ENCODE measurements around the gene LOXL4.
"Not testable (repeated sequence)": the region's sequence is repeated elsewhere in the genome, so short reads cannot be mapped to it uniquely, and the experiment has no call there.

LOXL4 gene

DNA sequence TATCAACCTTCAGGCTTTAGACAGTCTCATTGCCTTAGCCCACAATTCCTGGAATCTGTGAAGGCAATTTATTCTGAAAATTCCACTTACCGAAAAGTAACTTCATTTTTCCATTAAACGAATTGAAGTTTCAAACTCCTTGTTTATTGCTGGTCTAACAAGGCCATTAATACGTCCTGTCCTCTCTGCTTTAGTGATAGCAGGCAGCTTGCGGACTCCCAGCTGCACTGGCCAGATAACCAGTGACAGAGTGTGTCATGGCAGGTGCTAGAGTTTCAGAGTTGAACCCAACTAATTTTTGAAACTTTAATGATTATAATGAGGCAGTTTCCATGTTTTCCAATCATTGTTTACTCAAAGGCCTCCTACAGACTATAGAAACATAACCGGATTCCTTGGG, 31.1 kb downstream of the LOXL4 start:
- H3K4me1 ChIP-seq (ENCODE audit: insufficient read depth, low read length): no peaks in the 10 kb centered on the region
- H2AFZ ChIP-seq (ENCODE audit: low read depth, low read length): no peak overlapping the region
- H3K79me2 ChIP-seq (ENCODE audit: insufficient read depth, low read length): no peaks in the 10 kb centered on the region
- no peak overlapping the region for H3K4me2 ChIP-seq (ENCODE audit: insufficient read depth, low read length)
- H3K27me3 ChIP-seq (ENCODE audit: insufficient read depth, low read length, poor library complexity): no peaks in the 10 kb centered on the region
- no peak overlapping the region for H3K4me3 ChIP-seq (ENCODE audit: low read depth in 1 of 2, low read length in 2 of 2)
- peaks cover 63% of the 10 kb centered on the region for H3K36me3 ChIP-seq (ENCODE audit: insufficient read depth, low read length)
- H3K9ac ChIP-seq (ENCODE audit: low read depth, low read length): no peak overlapping the region
- TF ChIP-seq EZH2 (IDR thresholded peaks at IDR 0.05; ENCODE audit: borderline replicate concordance, low read depth, low read length, severe bottlenecking): no peak
- TF ChIP-seq, protein P1, sequence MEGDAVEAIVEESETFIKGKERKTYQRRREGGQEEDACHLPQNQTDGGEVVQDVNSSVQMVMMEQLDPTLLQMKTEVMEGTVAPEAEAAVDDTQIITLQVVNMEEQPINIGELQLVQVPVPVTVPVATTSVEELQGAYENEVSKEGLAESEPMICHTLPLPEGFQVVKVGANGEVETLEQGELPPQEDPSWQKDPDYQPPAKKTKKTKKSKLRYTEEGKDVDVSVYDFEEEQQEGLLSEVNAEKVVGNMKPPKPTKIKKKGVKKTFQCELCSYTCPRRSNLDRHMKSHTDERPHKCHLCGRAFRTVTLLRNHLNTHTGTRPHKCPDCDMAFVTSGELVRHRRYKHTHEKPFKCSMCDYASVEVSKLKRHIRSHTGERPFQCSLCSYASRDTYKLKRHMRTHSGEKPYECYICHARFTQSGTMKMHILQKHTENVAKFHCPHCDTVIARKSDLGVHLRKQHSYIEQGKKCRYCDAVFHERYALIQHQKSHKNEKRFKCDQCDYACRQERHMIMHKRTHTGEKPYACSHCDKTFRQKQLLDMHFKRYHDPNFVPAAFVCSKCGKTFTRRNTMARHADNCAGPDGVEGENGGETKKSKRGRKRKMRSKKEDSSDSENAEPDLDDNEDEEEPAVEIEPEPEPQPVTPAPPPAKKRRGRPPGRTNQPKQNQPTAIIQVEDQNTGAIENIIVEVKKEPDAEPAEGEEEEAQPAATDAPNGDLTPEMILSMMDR (IDR thresholded peaks at IDR 0.05; ENCODE audit: borderline replicate concordance, extremely low read depth, low read length, poor library complexity, severe bottlenecking): no peak
- ATAC-seq (ENCODE audit: insufficient read depth, low read depth) (no peak), DNase-seq (no peak)
- H4K20me1 ChIP-seq (ENCODE audit: insufficient read depth, low read length): no peaks in the 10 kb centered on the region
- H3K27ac ChIP-seq (ENCODE audit: low read length): no peak overlapping the region
- no peaks in the 10 kb centered on the region for H3K9me3 ChIP-seq (ENCODE audit: insufficient read depth, low read length, severe bottlenecking)

DNA sequence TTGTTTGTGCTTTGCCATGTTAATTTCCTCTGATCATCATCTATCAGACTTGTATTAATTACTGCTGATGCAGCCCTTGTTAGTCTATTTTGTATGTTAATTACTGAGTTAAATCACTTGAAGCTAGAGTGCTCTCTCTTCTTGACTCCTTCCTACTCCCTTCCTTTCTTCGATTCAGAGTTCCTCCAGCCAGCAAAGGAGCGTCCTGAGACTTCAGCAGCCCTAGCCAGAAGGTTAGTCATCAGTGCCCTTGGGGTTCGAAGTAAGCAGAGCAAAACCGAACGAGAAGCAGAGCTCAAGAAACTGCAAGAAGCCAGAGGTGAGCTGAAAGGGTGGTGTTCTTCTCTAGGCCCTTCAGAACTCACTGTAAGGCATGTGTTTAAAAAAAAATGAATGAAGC, 32.1 kb downstream of the LOXL4 start:
- Histone ChIP-seq H3K4me2 (ENCODE audit: insufficient read depth, low read length) (no peak overlapping the region), H2AFZ (ENCODE audit: low read depth, low read length) (no peak overlapping the region), H3K4me3 (ENCODE audit: low read depth in 1 of 2, low read length in 2 of 2) (no peak overlapping the region), H3K36me3 (ENCODE audit: insufficient read depth, low read length) (peaks cover 68% of the 10 kb centered on the region), H4K20me1 (ENCODE audit: insufficient read depth, low read length) (0 out of 2 replicates have a peak, but pooled peaks cover 3% of the 10 kb centered on the region), H3K9me3 (ENCODE audit: insufficient read depth, low read length, severe bottlenecking) (no peaks in the 10 kb centered on the region), H3K27ac (ENCODE audit: low read length) (no peak overlapping the region), H3K4me1 (ENCODE audit: insufficient read depth, low read length) (no peaks in the 10 kb centered on the region), H3K9ac (ENCODE audit: low read depth, low read length) (no peak overlapping the region), H3K79me2 (ENCODE audit: insufficient read depth, low read length) (peaks cover 7% of the 10 kb centered on the region; the same call in 1 of the 2 replicates), H3K27me3 (ENCODE audit: insufficient read depth, low read length, poor library complexity) (no peaks in the 10 kb centered on the region)
- no peak for ATAC-seq (ENCODE audit: insufficient read depth, low read depth)
- TF ChIP-seq, protein P1 (IDR thresholded peaks at IDR 0.05; ENCODE audit: borderline replicate concordance, extremely low read depth, low read length, poor library complexity, severe bottlenecking): no peak
- no peak for TF ChIP-seq EZH2 (IDR thresholded peaks at IDR 0.05; ENCODE audit: borderline replicate concordance, low read depth, low read length, severe bottlenecking)
- no peak for DNase-seq

DNA sequence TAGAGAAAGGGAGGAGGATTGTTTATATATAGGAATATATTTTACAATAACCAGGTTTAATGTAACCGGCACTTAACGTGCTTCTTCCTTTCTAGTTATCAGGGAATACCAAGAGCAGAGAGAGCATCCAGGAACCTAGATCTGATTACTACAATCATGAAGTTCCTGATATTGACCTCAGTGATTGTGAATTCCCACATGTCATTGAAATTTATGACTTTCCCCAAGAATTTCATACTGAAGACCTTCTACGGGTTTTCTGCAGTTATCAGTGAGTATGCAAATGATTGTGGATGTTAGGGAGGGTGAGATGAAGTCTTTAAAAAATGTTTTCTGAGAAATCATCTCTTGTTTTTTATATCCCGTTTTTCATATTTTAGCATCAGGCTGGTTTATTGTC, 36.6 kb downstream of the LOXL4 start:
- H3K27ac ChIP-seq (ENCODE audit: low read length): no peak overlapping the region
- H3K9me3 ChIP-seq (ENCODE audit: insufficient read depth, low read length, severe bottlenecking): peaks cover under 1% of the 10 kb centered on the region
- ATAC-seq (ENCODE audit: insufficient read depth, low read depth): no peak
- peaks cover 14% of the 10 kb centered on the region for H3K79me2 ChIP-seq (ENCODE audit: insufficient read depth, low read length)
- DNase-seq: no peak
- H3K4me3 ChIP-seq (ENCODE audit: low read depth in 1 of 2, low read length in 2 of 2): no peak overlapping the region
- H4K20me1 ChIP-seq (ENCODE audit: insufficient read depth, low read length): 0 out of 2 replicates have a peak, but pooled peaks cover 3% of the 10 kb centered on the region
- no peak overlapping the region for H3K4me2 ChIP-seq (ENCODE audit: insufficient read depth, low read length)
- TF ChIP-seq, protein P1 (IDR thresholded peaks at IDR 0.05; ENCODE audit: borderline replicate concordance, extremely low read depth, low read length, poor library complexity, severe bottlenecking): no peak
- TF ChIP-seq EZH2 (IDR thresholded peaks at IDR 0.05; ENCODE audit: borderline replicate concordance, low read depth, low read length, severe bottlenecking): no peak
- no peak overlapping the region for H2AFZ ChIP-seq (ENCODE audit: low read depth, low read length)
- H3K27me3 ChIP-seq (ENCODE audit: insufficient read depth, low read length, poor library complexity): no peaks in the 10 kb centered on the region
- no peaks in the 10 kb centered on the region for H3K4me1 ChIP-seq (ENCODE audit: insufficient read depth, low read length)
- peaks cover 33% of the 10 kb centered on the region for H3K36me3 ChIP-seq (ENCODE audit: insufficient read depth, low read length)
- H3K9ac ChIP-seq (ENCODE audit: low read depth, low read length): no peak overlapping the region

DNA sequence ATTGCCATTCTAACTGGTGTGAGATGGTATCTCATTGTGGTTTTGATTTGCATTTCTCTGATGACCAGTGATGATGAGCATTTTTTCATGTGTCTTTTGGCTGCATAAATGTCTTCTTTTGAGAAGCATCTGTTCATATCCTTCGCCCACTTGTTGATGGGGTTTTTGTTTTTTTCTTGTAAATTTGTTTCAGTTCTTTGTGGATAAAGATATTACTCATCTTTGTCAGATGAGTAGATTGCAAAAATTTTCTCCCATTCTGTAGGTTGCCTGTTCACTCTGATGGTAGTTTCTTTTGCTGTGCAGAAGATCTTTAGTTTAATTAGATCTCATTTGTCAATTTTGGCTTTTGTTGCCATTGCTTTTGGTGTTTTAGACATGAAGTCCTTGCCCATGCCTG, 39.7 kb downstream of the LOXL4 start:
- H2AFZ ChIP-seq (ENCODE audit: low read depth, low read length); H3K4me1 ChIP-seq (ENCODE audit: insufficient read depth, low read length); H3K4me3 ChIP-seq (ENCODE audit: low read depth in 1 of 2, low read length in 2 of 2); H3K27ac ChIP-seq (ENCODE audit: low read length); ATAC-seq (ENCODE audit: insufficient read depth, low read depth); H3K9ac ChIP-seq (ENCODE audit: low read depth, low read length); H3K4me2 ChIP-seq (ENCODE audit: insufficient read depth, low read length); DNase-seq; H3K27me3 ChIP-seq (ENCODE audit: insufficient read depth, low read length, poor library complexity); H3K9me3 ChIP-seq (ENCODE audit: insufficient read depth, low read length, severe bottlenecking): not testable (repeated sequence)
- Histone ChIP-seq H3K36me3 (ENCODE audit: insufficient read depth, low read length) (peaks cover 11% of the 10 kb centered on the region; the same call in 1 of the 2 replicates), H3K79me2 (ENCODE audit: insufficient read depth, low read length) (peaks cover 29% of the 10 kb centered on the region), H4K20me1 (ENCODE audit: insufficient read depth, low read length) (peaks cover 11% of the 10 kb centered on the region; the same call in 1 of the 2 replicates)

DNA sequence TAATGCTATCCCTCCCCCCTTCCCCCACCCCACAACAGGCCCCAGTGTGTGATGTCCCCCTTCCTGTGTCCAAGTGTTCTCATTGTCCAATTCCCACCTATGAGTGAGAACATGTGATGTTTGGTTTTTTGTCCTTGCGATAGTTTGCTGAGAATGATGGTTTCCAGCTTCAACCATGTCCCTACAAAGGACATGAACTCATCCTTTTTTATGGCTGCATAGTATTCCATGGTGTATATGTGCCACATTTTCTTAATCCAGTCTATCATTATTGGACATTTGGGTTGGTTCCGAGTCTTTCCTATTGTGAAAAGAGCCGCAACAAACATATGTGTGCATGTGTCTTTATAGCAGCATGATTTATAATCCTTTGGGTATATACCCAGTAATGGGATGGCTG, 40.3 kb downstream of the LOXL4 start:
- H2AFZ ChIP-seq (ENCODE audit: low read depth, low read length); H3K4me2 ChIP-seq (ENCODE audit: insufficient read depth, low read length); H3K9ac ChIP-seq (ENCODE audit: low read depth, low read length); H3K4me1 ChIP-seq (ENCODE audit: insufficient read depth, low read length); ATAC-seq (ENCODE audit: insufficient read depth, low read depth); H3K4me3 ChIP-seq (ENCODE audit: low read depth in 1 of 2, low read length in 2 of 2); H3K27ac ChIP-seq (ENCODE audit: low read length); H3K27me3 ChIP-seq (ENCODE audit: insufficient read depth, low read length, poor library complexity); H3K9me3 ChIP-seq (ENCODE audit: insufficient read depth, low read length, severe bottlenecking); DNase-seq: not testable (repeated sequence)
- Histone ChIP-seq H3K79me2 (ENCODE audit: insufficient read depth, low read length) (peaks cover 29% of the 10 kb centered on the region), H3K36me3 (ENCODE audit: insufficient read depth, low read length) (peaks cover 11% of the 10 kb centered on the region; the same call in 1 of the 2 replicates), H4K20me1 (ENCODE audit: insufficient read depth, low read length) (peaks cover 11% of the 10 kb centered on the region; the same call in 1 of the 2 replicates)

All from DND-41 (cell line).